SK-N-SH (cell line): ENCODE data around the gene FOXP1. TPM values are rescaled to one million over a fixed set of nuclear protein-coding genes. Genes with fewer than 3 reads are reported as not detected.

Source experiments
- CTCF ChIA-PET: fragments of 300-600, 350-600 bp; formaldehyde crosslinking; extraction: SDS; loops from one replicate; lab custom pipeline; 2021; lab: Yijun Ruan, JAX
- POLR2A ChIA-PET: fragments of 350-600 bp; sonication (Branson Sonifier 250); formaldehyde crosslinking; extraction: SDS; loops from one replicate; lab custom pipeline; 2020; ENCODE audit warnings: antibody characterized with exemption, inconsistent platforms; lab: Yijun Ruan, JAX
- DNase-seq: peaks from one replicate; pipeline ENCODE4 v3.0.0; 2012
- H2AFZ ChIP-seq: fragments of 200-600 bp; sonication (generic); 2 replicates; pipeline ENCODE4 v1.8.1; 2016; ENCODE audit warnings: antibody characterized with exemption, mild to moderate bottlenecking, low read depth
- H3F3A ChIP-seq: fragments of 200-600 bp; sonication (generic); replicated peaks from 2 replicates; pipeline ENCODE3; 2016; ENCODE audit warnings: antibody characterized with exemption, mild to moderate bottlenecking; ENCODE audit not compliant: insufficient read depth
- H3K27ac ChIP-seq, 2 experiments: fragments of 200-500 bp in 1 of 2; fragments of 200-600 bp in 1 of 2; sonication (Bioruptor generic) in 1 of 2; sonication (generic), shearing (Covaris generic) in 1 of 2; 2 replicates each; pipeline versions ENCODE4 v1.5.1 to v1.6.1; 2014 to 2016; ENCODE audit warnings: low read depth in 2 of 2, inconsistent platforms in 1 of 2, low read length in 1 of 2, mild to moderate bottlenecking in 1 of 2, mixed read lengths in 1 of 2
- H3K27me3 ChIP-seq: fragments of 200-600 bp; sonication (generic), shearing (Covaris generic); 2 replicates; pipeline ENCODE4 v1.6.1; 2016; ENCODE audit warnings: mixed run types; ENCODE audit not compliant: insufficient read depth
- H3K36me3 ChIP-seq, 2 experiments: fragments of 200-500 bp in 1 of 2; fragments of 200-600 bp in 1 of 2; sonication (Bioruptor generic) in 1 of 2; sonication (generic) in 1 of 2; replicated peaks in 1 of 2; 2 replicates each; pipeline versions ENCODE3 to v1.5.1; 2014 to 2016; ENCODE audit warnings: low read length in 1 of 2, mild to moderate bottlenecking in 1 of 2; ENCODE audit not compliant: insufficient read depth in 2 of 2, control insufficient read depth in 1 of 2
- H3K4me1 ChIP-seq, 2 experiments: fragments of 200-500 bp in 1 of 2; fragments of 200-600 bp in 1 of 2; sonication (Bioruptor generic) in 1 of 2; sonication (generic), shearing (Covaris generic) in 1 of 2; 2 replicates each; pipeline versions ENCODE4 v1.5.1 to v1.6.1; 2014 to 2016; ENCODE audit warnings: low read depth in 1 of 2, low read length in 1 of 2, mixed run types in 1 of 2; ENCODE audit not compliant: insufficient read depth in 2 of 2, control insufficient read depth in 1 of 2
- H3K4me2 ChIP-seq: fragments of 200-600 bp; sonication (generic), shearing (Covaris generic); 2 replicates; pipeline ENCODE4 v1.6.1; 2017; ENCODE audit warnings: mixed run types
- H3K4me3 ChIP-seq, 2 experiments: fragments of 200-500 bp in 1 of 2; fragments of 200-600 bp in 1 of 2; sonication (Bioruptor generic) in 1 of 2; sonication (generic), shearing (Covaris generic) in 1 of 2; 2 replicates each; pipeline versions ENCODE4 v1.5.1 to v1.8.1; 2014 to 2016; ENCODE audit warnings: low read depth in 2 of 2, inconsistent platforms in 1 of 2, low read length in 1 of 2, mild to moderate bottlenecking in 1 of 2, mixed read lengths in 1 of 2, moderate library complexity in 1 of 2
- H3K79me2 ChIP-seq: fragments of 200-600 bp; sonication (generic); 2 replicates; pipeline ENCODE4 v1.8.1; 2017; ENCODE audit warnings: mild to moderate bottlenecking; ENCODE audit not compliant: insufficient read depth
- H3K9ac ChIP-seq: fragments of 200-600 bp; sonication (generic); 2 replicates; pipeline ENCODE4 v1.6.1; 2017; ENCODE audit warnings: mixed run types
- H3K9me2 ChIP-seq: fragments of 200-600 bp; sonication (generic); 2 replicates; pipeline ENCODE4 v1.6.1; 2017; ENCODE audit warnings: mixed run types
- H3K9me3 ChIP-seq: fragments of 200-600 bp; sonication (generic); 2 replicates; pipeline ENCODE4 v1.6.1; 2017; ENCODE audit warnings: mixed run types, mild to moderate bottlenecking, moderate library complexity
- H4K20me1 ChIP-seq: fragments of 200-600 bp; sonication (generic); 2 replicates; pipeline ENCODE4 v1.6.1; 2017; ENCODE audit warnings: mild to moderate bottlenecking, mixed run types; ENCODE audit not compliant: insufficient read depth
- CHD2 ChIP-seq: fragments of 150-350 bp; IDR thresholded peaks from 2 replicates; pipeline ENCODE4 v1.6.1; 2018; ENCODE audit warnings: low read length; ENCODE audit not compliant: partially characterized antibody
- GATA2 ChIP-seq: sonication (generic); formaldehyde crosslinking; IDR thresholded peaks from 2 replicates; pipeline ENCODE4 v1.5.0; 2020; ENCODE audit warnings: mild to moderate bottlenecking, missing genetic modification reagents
- NRF1 ChIP-seq: IDR thresholded peaks from 2 replicates; pipeline ENCODE4 v1.6.1; 2012; ENCODE audit warnings: low read depth, mild to moderate bottlenecking, low read length
- POLR2AphosphoS5 ChIP-seq: IDR thresholded peaks from 2 replicates; pipeline ENCODE4 v1.6.1; 2012; ENCODE audit warnings: low read depth, low read length
- RAD21 ChIP-seq: IDR thresholded peaks from 2 replicates; pipeline ENCODE4 v1.6.1; 2012; ENCODE audit warnings: mild to moderate bottlenecking, low read length
- RCOR1 ChIP-seq: fragments of 150-350 bp; IDR thresholded peaks from 2 replicates; pipeline ENCODE4 v1.6.1; 2017; ENCODE audit warnings: antibody characterized with exemption, low read length
- RFX5 ChIP-seq: IDR thresholded peaks from 2 replicates; pipeline ENCODE4 v1.6.1; 2012; ENCODE audit warnings: mild to moderate bottlenecking, improper control_type of control experiment, low read length
- RXRA ChIP-seq: IDR thresholded peaks from 2 replicates; pipeline ENCODE4 v1.4.0; 2012; ENCODE audit warnings: low read depth, mild to moderate bottlenecking, borderline replicate concordance
- SMC3 ChIP-seq: IDR thresholded peaks from 2 replicates; pipeline ENCODE4 v1.6.1; 2012; ENCODE audit warnings: low read depth, low read length, improper control_type of control experiment
- TAF1 ChIP-seq: IDR thresholded peaks from 2 replicates; pipeline ENCODE4 v1.6.1; 2012; ENCODE audit warnings: low read depth, mild to moderate bottlenecking, low read length, moderate library complexity, borderline replicate concordance
- TEAD4 ChIP-seq: IDR thresholded peaks from 2 replicates; pipeline ENCODE4 v1.4.0; 2012; ENCODE audit warnings: mild to moderate bottlenecking, borderline replicate concordance; ENCODE audit not compliant: insufficient read depth
- YY1 ChIP-seq: IDR thresholded peaks from 2 replicates; pipeline ENCODE4 v1.4.0; 2012; ENCODE audit warnings: low read depth, mild to moderate bottlenecking
- WGBS: methylation state at CpG from one replicate; pipeline ENCODE4 v1.1.6; 2017; ENCODE audit warnings: low lambda C conversion rate; 5-methylcytosine and 5-hydroxymethylcytosine counted together
- polyA plus RNA-seq, 3 experiments: library from polyadenylated mRNA; depleted of rRNA; stranded (reverse); fragments of >200 nt; gene quantifications; 2 replicates each; pipeline ENCODE4 v1.2.3, GENCODE V29; 2012
- TF ChIP-seq, protein P1 (sequence below): fragments of 200-600 bp; sonication (generic); IDR thresholded peaks from 2 replicates; pipeline ENCODE4 v1.6.1; 2017; ENCODE audit warnings: antibody characterized with exemption, mild to moderate bottlenecking, moderate library complexity
- TF ChIP-seq, protein P2 (sequence below): fragments of 150-350 bp; IDR thresholded peaks from 2 replicates; pipeline ENCODE4 v1.6.1; 2017; ENCODE audit warnings: antibody characterized with exemption, low read length, low read depth, borderline replicate concordance
- TF ChIP-seq, protein P3 (sequence below): fragments of 150-350 bp; IDR thresholded peaks from 2 replicates; pipeline ENCODE4 v1.6.1; 2016; ENCODE audit warnings: mild to moderate bottlenecking, low read depth, low read length

Gene FOXP1
- polyA plus RNA-seq, 1 of the 3 experiments (the other 2 are of a cell fraction) = 8.8 TPM

DNA sequence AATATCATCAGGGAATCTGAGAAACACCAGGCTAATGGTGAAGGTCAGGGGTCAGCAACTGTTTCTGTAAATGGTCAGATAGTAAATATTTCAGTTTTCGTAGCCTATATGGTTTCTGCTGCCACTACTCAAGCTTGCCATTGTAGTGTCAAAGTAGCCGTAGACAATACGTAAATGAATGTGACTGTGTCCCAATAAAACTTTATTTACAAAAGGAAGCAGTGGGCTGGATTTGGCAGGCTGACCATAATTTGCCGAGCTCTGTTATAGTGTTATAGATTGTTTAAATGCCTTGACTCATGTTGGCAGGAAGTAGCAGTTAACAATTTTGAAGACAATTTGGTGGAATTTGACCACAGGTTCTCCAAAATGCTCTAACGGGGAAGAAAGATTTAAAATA lies 548.2 kb downstream of the FOXP1 start:
- H3K4me1 ChIP-seq = peaks cover 0 to 36% of the 10 kb centered on the region in 2 experiments; a peak in 2 of 4 replicates
- peaks cover 100% of the 10 kb centered on the region for H3K79me2 ChIP-seq
- peak overlapping the region; percentile 34 to 47; a peak in 2 of 4 replicates for H3K27ac ChIP-seq
- no peaks in the 10 kb centered on the region for H3K27me3 ChIP-seq
- ChIA-PET POLR2A (interaction anchor here (0.7 kb wide), 1 partner anchor 135 kb away, joined by 3 read pairs; no protein-coding TSS in a partner anchor), CTCF (interaction anchor here (1.3 kb wide), 1 partner anchor 29 kb away, joined by 3 read pairs; no protein-coding TSS in a partner anchor)
- no peaks in the 10 kb centered on the region for H3K9me2 ChIP-seq
- no peak overlapping the region for H3K4me3 ChIP-seq
- H3K36me3 ChIP-seq = peaks cover 9 to 74% of the 10 kb centered on the region in 2 experiments
- no peak for DNase-seq
- H3K9ac ChIP-seq = no peak overlapping the region
- peaks cover 15% of the 10 kb centered on the region for H4K20me1 ChIP-seq
- no peaks in the 10 kb centered on the region for H3K9me3 ChIP-seq
- WGBS = 74% methylated on average over 5 of the region's 5 CpGs
- H2AFZ ChIP-seq = no peak overlapping the region
- H3F3A ChIP-seq = peaks cover 20% of the 10 kb centered on the region
- no peak for TF ChIP-seq POLR2AphosphoS5
- TF ChIP-seq, protein P1, sequence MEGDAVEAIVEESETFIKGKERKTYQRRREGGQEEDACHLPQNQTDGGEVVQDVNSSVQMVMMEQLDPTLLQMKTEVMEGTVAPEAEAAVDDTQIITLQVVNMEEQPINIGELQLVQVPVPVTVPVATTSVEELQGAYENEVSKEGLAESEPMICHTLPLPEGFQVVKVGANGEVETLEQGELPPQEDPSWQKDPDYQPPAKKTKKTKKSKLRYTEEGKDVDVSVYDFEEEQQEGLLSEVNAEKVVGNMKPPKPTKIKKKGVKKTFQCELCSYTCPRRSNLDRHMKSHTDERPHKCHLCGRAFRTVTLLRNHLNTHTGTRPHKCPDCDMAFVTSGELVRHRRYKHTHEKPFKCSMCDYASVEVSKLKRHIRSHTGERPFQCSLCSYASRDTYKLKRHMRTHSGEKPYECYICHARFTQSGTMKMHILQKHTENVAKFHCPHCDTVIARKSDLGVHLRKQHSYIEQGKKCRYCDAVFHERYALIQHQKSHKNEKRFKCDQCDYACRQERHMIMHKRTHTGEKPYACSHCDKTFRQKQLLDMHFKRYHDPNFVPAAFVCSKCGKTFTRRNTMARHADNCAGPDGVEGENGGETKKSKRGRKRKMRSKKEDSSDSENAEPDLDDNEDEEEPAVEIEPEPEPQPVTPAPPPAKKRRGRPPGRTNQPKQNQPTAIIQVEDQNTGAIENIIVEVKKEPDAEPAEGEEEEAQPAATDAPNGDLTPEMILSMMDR = no peak
- no peak for TF ChIP-seq GATA2 (CRISPR knock-in tag)
- no peak for TF ChIP-seq SMC3
- TF ChIP-seq TAF1 = no peak
- TF ChIP-seq NRF1 = no peak
- TF ChIP-seq CHD2 = no peak
- no peak for TF ChIP-seq RFX5
- TF ChIP-seq RAD21 = no peak
- TF ChIP-seq YY1 = no peak
- TF ChIP-seq, protein P2, sequence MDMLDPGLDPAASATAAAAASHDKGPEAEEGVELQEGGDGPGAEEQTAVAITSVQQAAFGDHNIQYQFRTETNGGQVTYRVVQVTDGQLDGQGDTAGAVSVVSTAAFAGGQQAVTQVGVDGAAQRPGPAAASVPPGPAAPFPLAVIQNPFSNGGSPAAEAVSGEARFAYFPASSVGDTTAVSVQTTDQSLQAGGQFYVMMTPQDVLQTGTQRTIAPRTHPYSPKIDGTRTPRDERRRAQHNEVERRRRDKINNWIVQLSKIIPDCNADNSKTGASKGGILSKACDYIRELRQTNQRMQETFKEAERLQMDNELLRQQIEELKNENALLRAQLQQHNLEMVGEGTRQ = no peak
- no peak for TF ChIP-seq RXRA
- TF ChIP-seq, protein P3, sequence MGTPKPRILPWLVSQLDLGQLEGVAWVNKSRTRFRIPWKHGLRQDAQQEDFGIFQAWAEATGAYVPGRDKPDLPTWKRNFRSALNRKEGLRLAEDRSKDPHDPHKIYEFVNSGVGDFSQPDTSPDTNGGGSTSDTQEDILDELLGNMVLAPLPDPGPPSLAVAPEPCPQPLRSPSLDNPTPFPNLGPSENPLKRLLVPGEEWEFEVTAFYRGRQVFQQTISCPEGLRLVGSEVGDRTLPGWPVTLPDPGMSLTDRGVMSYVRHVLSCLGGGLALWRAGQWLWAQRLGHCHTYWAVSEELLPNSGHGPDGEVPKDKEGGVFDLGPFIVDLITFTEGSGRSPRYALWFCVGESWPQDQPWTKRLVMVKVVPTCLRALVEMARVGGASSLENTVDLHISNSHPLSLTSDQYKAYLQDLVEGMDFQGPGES = no peak
- TF ChIP-seq RCOR1 = no peak
- no peak for TF ChIP-seq TEAD4
- H3K4me2 ChIP-seq = no peak overlapping the region
